H9 (cell line): ENCODE data around the gene CHI3L2. TPM values are rescaled to one million over a fixed set of nuclear protein-coding genes. Genes with fewer than 3 reads are reported as not detected.
A peak's percentile ranks its signal among the peaks of the same experiment; 100 is the strongest.

ENCODE experiments used
- DNase-seq: peaks from one replicate; pipeline ENCODE4 v3.0.0-alpha.2; 2017
- H2AFZ ChIP-seq: one replicate; pipeline ENCODE4 v1.6.1; 2013; ENCODE audit warnings: mild to moderate bottlenecking, low read length, control low read depth, moderate library complexity
- H2AK5ac ChIP-seq: 2 replicates; pipeline ENCODE4 v1.6.1; 2013; ENCODE audit warnings: low read length, control low read depth, mixed read lengths; ENCODE audit not compliant: insufficient read length
- H2BK120ac ChIP-seq: one replicate; pipeline ENCODE4 v1.6.1; 2013; ENCODE audit warnings: low read depth, mild to moderate bottlenecking, low read length, control low read depth, inconsistent platforms; ENCODE audit not compliant: poor library complexity, severe bottlenecking
- H2BK12ac ChIP-seq: 2 replicates; pipeline ENCODE4 v1.6.1; 2013; ENCODE audit warnings: low read length, control low read depth, mixed read lengths, low read depth; ENCODE audit not compliant: insufficient read length
- H2BK15ac ChIP-seq: 2 replicates; pipeline ENCODE4 v1.6.1; 2013; ENCODE audit warnings: low read depth, low read length, control low read depth
- H2BK20ac ChIP-seq: one replicate; pipeline ENCODE4 v1.6.1; 2013; ENCODE audit warnings: low read depth, mild to moderate bottlenecking, low read length, control low read depth, inconsistent platforms; ENCODE audit not compliant: poor library complexity, severe bottlenecking
- H2BK5ac ChIP-seq: 2 replicates; pipeline ENCODE4 v1.6.1; 2013; ENCODE audit warnings: low read length, control low read depth, mixed read lengths; ENCODE audit not compliant: insufficient read length
- H3K14ac ChIP-seq: 2 replicates; pipeline ENCODE4 v1.6.1; 2013; ENCODE audit warnings: low read length, control low read depth; ENCODE audit not compliant: insufficient read depth
- H3K18ac ChIP-seq: 2 replicates; pipeline ENCODE4 v1.6.1; 2013; ENCODE audit warnings: low read depth, mild to moderate bottlenecking, mixed read lengths, low read length, control low read depth; ENCODE audit not compliant: insufficient read length
- H3K23ac ChIP-seq: 2 replicates; pipeline ENCODE4 v1.6.1; 2013; ENCODE audit warnings: low read length, control low read depth, mixed read lengths, low read depth; ENCODE audit not compliant: insufficient read length
- H3K23me2 ChIP-seq: 2 replicates; pipeline ENCODE4 v1.6.1; 2013; ENCODE audit warnings: low read depth, mild to moderate bottlenecking, mixed read lengths, low read length, control low read depth; ENCODE audit not compliant: insufficient read length, poor library complexity, severe bottlenecking
- H3K27ac ChIP-seq: 2 replicates; pipeline ENCODE4 v1.5.1; 2013; ENCODE audit warnings: low read length, control low read depth, mixed read lengths, low read depth; ENCODE audit not compliant: insufficient read length
- H3K27me3 ChIP-seq: 2 replicates; pipeline ENCODE4 v1.6.1; 2013; ENCODE audit warnings: low read length, control low read depth, inconsistent platforms; ENCODE audit not compliant: insufficient read depth
- H3K4ac ChIP-seq: 2 replicates; pipeline ENCODE4 v1.6.1; 2013; ENCODE audit warnings: low read depth, mild to moderate bottlenecking, control low read depth, inconsistent platforms, low read length, moderate library complexity
- H3K4me1 ChIP-seq: 2 replicates; pipeline ENCODE4 v1.6.1; 2013; ENCODE audit warnings: low read length, control low read depth, inconsistent platforms; ENCODE audit not compliant: insufficient read depth
- H3K4me2 ChIP-seq: 2 replicates; pipeline ENCODE4 v1.6.1; 2013; ENCODE audit warnings: low read length, control low read depth, mixed read lengths; ENCODE audit not compliant: insufficient read length, insufficient read depth
- H3K56ac ChIP-seq: 2 replicates; pipeline ENCODE4 v1.6.1; 2013; ENCODE audit warnings: low read depth, mild to moderate bottlenecking, mixed read lengths, low read length, control low read depth; ENCODE audit not compliant: insufficient read length
- H3K79me1 ChIP-seq: 2 replicates; pipeline ENCODE4 v1.6.1; 2013; ENCODE audit warnings: low read depth, mild to moderate bottlenecking, moderate library complexity, low read length, control low read depth, inconsistent platforms; ENCODE audit not compliant: insufficient read depth, poor library complexity, severe bottlenecking
- H3K79me2 ChIP-seq: 2 replicates; pipeline ENCODE4 v1.6.1; 2013; ENCODE audit warnings: low read length, control low read depth, inconsistent platforms; ENCODE audit not compliant: insufficient read depth
- H3K9ac ChIP-seq: 2 replicates; pipeline ENCODE4 v1.6.1; 2013; ENCODE audit warnings: low read length, control low read depth, mixed read lengths; ENCODE audit not compliant: insufficient read length; ENCODE audit errors: extremely low read depth
- H3K9me3 ChIP-seq: one replicate; pipeline ENCODE4 v1.6.1; 2013; ENCODE audit warnings: low read depth, low read length, inconsistent platforms; ENCODE audit not compliant: control insufficient read depth
- H3T11ph ChIP-seq: one replicate; pipeline ENCODE4 v1.6.1; 2013; ENCODE audit warnings: mild to moderate bottlenecking, low read length, control low read depth, inconsistent platforms
- H4K20me1 ChIP-seq: one replicate; pipeline ENCODE4 v1.6.1; 2013; ENCODE audit not compliant: control insufficient read depth, insufficient read length, insufficient read depth
- H4K5ac ChIP-seq: 2 replicates; pipeline ENCODE4 v1.6.1; 2013; ENCODE audit warnings: low read depth, mild to moderate bottlenecking, mixed read lengths, low read length, control low read depth; ENCODE audit not compliant: insufficient read length
- H4K8ac ChIP-seq: replicated peaks from 2 replicates; pipeline ENCODE4 v1.6.1; 2013; ENCODE audit warnings: low read length, control low read depth, mixed read lengths, low read depth; ENCODE audit not compliant: insufficient read length
- H4K91ac ChIP-seq: 2 replicates; pipeline ENCODE4 v1.6.1; 2013; ENCODE audit warnings: low read depth, mild to moderate bottlenecking, moderate library complexity, mixed read lengths, low read length, control low read depth; ENCODE audit not compliant: insufficient read length
- H3K27ac Mint-ChIP-seq, 3 experiments: 2 replicates in 2 of 3; 3 replicates in 1 of 3; pipeline ENCODE4 v1.8.0; 2020 to 2021; ENCODE audit warnings: mixed read lengths in 3 of 3, mild to moderate bottlenecking in 1 of 3, moderate library complexity in 1 of 3
- H3K27me3 Mint-ChIP-seq: 2 replicates; pipeline ENCODE4 v1.8.0; 2021; ENCODE audit warnings: low read depth, mild to moderate bottlenecking, moderate library complexity, mixed read lengths
- H3K36me3 Mint-ChIP-seq, 3 experiments: 2 replicates in 2 of 3; 3 replicates in 1 of 3; pipeline ENCODE4 v1.8.0; 2020 to 2021; ENCODE audit warnings: low read depth in 3 of 3, mixed read lengths in 3 of 3; ENCODE audit not compliant: insufficient read depth in 1 of 3
- H3K4me1 Mint-ChIP-seq, 2 experiments: 2 replicates each; pipeline ENCODE4 v1.8.0; 2020; ENCODE audit warnings: mixed read lengths in 2 of 2
- H3K4me3 Mint-ChIP-seq, 2 experiments: 2 replicates in 1 of 2; 3 replicates in 1 of 2; pipeline ENCODE4 v1.8.0; 2020 to 2021; ENCODE audit warnings: mild to moderate bottlenecking in 2 of 2, mixed read lengths in 2 of 2, moderate library complexity in 1 of 2
- H3K9me3 Mint-ChIP-seq, 2 experiments: 2 replicates in 1 of 2; 3 replicates in 1 of 2; pipeline ENCODE4 v1.8.0; 2020; ENCODE audit warnings: mild to moderate bottlenecking in 2 of 2, mixed read lengths in 2 of 2, moderate library complexity in 1 of 2
- CTCF ChIP-seq: fragments of 200-600 bp; sonication (generic); conservative IDR thresholded peaks from 3 replicates; pipeline ENCODE4 v1.8.0; 2021; ENCODE audit warnings: antibody characterized with exemption, mild to moderate bottlenecking
- WGBS: extraction: QIAGEN DNeasy Blood & Tissue Kit; methylation state at CpG from one replicate; pipeline ENCODE4 v1.1.7; 2013; ENCODE audit warnings: missing lambda C conversion rate, low lambda C conversion rate, mixed read lengths; ENCODE audit not compliant: insufficient read length; ENCODE audit errors: extremely low coverage; 5-methylcytosine and 5-hydroxymethylcytosine counted together
- total RNA-seq: library from RNA; stranded (reverse); gene quantifications from 2 replicates; pipeline ENCODE4 v1.2.1, GENCODE V29; 2021

CHI3L2 gene
- total RNA-seq, 1 experiment from 2014 or later, result not detected

- Histone ChIP-seq H2AK5ac (no peak overlapping the region), H3K27ac (no peak overlapping the region), H2BK15ac (no peak overlapping the region), H4K5ac (no peak overlapping the region), H2BK120ac (no peak overlapping the region), H3K4me1 (no peaks in the 10 kb centered on the region), H3K27me3 (no peaks in the 10 kb centered on the region; the same call in 1 of the 2 replicates), H3K9ac (no peak overlapping the region), H3K4me2 (no peak overlapping the region), H3K79me2 (no peaks in the 10 kb centered on the region), H3K9me3 (no peaks in the 10 kb centered on the region), H3K23me2 (no peaks in the 10 kb centered on the region), H3K18ac (no peak overlapping the region), H3K79me1 (no peaks in the 10 kb centered on the region), H2BK20ac (no peak overlapping the region), H2BK5ac (no peak overlapping the region), H3K56ac (no peak overlapping the region), H4K91ac (no peak overlapping the region), H3K4ac (no peak overlapping the region), H2AFZ (no peak overlapping the region), H2BK12ac (no peak overlapping the region), H3K14ac (no peak overlapping the region), H4K8ac (no peak overlapping the region), H4K20me1 (no peaks in the 10 kb centered on the region), H3K23ac (no peak overlapping the region), H3T11ph (no peak overlapping the region)
- Mint-ChIP-seq H3K9me3 (peaks cover 0 to 2% of the 10 kb centered on the region in 2 experiments; a peak in 1 of 5 replicates), H3K4me1 (peaks cover 11 to 12% of the 10 kb centered on the region in 2 experiments), H3K27me3 (no peaks in the 10 kb centered on the region; the same call in 1 of the 2 replicates), H3K27ac (peak overlapping the region in 1 of 3 experiments; percentile 49; a peak in 1 of 7 replicates), H3K4me3 (no peak overlapping the region), H3K36me3 (no peaks in the 10 kb centered on the region)
- WGBS, result no CpG with 5 or more reads among the region's 6 CpGs
- DNase-seq, result peak; percentile 85
- TF ChIP-seq CTCF, result peak; percentile 77
Measured at GRCh38 chr1:111197598-111198284, 29.8 kb upstream of the CHI3L2 start.
